Trophoblast cell (in vitro differentiated cells and primary cell): ENCODE measurements around the gene DCC. TPM values are rescaled to one million over a fixed set of nuclear protein-coding genes. Genes with fewer than 3 reads are reported as not detected.
A peak's percentile ranks its signal among the peaks of the same experiment; 100 is the strongest.

Experiments
- DNase-seq, 2 donors: peaks; one replicate each; pipeline ENCODE4 v3.0.0-alpha.2; 2016
- H2AFZ ChIP-seq: 2 replicates; pipeline ENCODE4 v1.6.1; 2013; ENCODE audit warnings: low read length, moderate library complexity, mild to moderate bottlenecking; ENCODE audit not compliant: insufficient read depth, poor library complexity
- H2AK5ac ChIP-seq: 2 replicates; pipeline ENCODE4 v1.6.1; 2013; ENCODE audit warnings: mild to moderate bottlenecking, low read length
- H2BK120ac ChIP-seq: 2 replicates; pipeline ENCODE4 v1.6.1; 2013; ENCODE audit warnings: low read length, mild to moderate bottlenecking, moderate library complexity; ENCODE audit not compliant: insufficient read depth, poor library complexity
- H2BK12ac ChIP-seq: 2 replicates; pipeline ENCODE4 v1.6.1; 2013; ENCODE audit warnings: mild to moderate bottlenecking, low read length, moderate library complexity
- H2BK5ac ChIP-seq: 2 replicates; pipeline ENCODE4 v1.6.1; 2013; ENCODE audit warnings: low read length, low read depth, moderate library complexity, mild to moderate bottlenecking; ENCODE audit not compliant: poor library complexity
- H3K14ac ChIP-seq: 2 replicates; pipeline ENCODE4 v1.6.1; 2013; ENCODE audit warnings: mild to moderate bottlenecking, low read length
- H3K18ac ChIP-seq: 2 replicates; pipeline ENCODE4 v1.6.1; 2013; ENCODE audit warnings: mild to moderate bottlenecking, low read length
- H3K23ac ChIP-seq: 2 replicates; pipeline ENCODE4 v1.6.1; 2013; ENCODE audit warnings: low read length
- H3K27ac ChIP-seq: 2 replicates; pipeline ENCODE4 v1.5.1; 2013; ENCODE audit warnings: low read depth, mild to moderate bottlenecking, inconsistent platforms, low read length, moderate library complexity
- H3K27me3 ChIP-seq: 2 replicates; pipeline ENCODE4 v1.6.1; 2013; ENCODE audit warnings: inconsistent platforms, mild to moderate bottlenecking, low read length, moderate library complexity; ENCODE audit not compliant: insufficient read depth
- H3K36me3 ChIP-seq, 2 experiments: 1 replicate in 1 of 2; 2 replicates in 1 of 2; pipeline ENCODE4 v1.6.1; 2013; ENCODE audit warnings: low read length in 2 of 2, mild to moderate bottlenecking in 2 of 2, moderate library complexity in 1 of 2; ENCODE audit not compliant: insufficient read depth in 2 of 2, control insufficient read depth in 1 of 2
- H3K4ac ChIP-seq: 2 replicates; pipeline ENCODE4 v1.6.1; 2013; ENCODE audit warnings: low read depth, mild to moderate bottlenecking, low read length, moderate library complexity
- H3K4me1 ChIP-seq, 2 experiments: 1 replicate in 1 of 2; 2 replicates in 1 of 2; pipeline ENCODE4 v1.6.1; 2013; ENCODE audit warnings: low read length in 2 of 2, mild to moderate bottlenecking in 2 of 2, moderate library complexity in 1 of 2; ENCODE audit not compliant: insufficient read depth in 2 of 2, control insufficient read depth in 1 of 2
- H3K4me2 ChIP-seq: 2 replicates; pipeline ENCODE4 v1.6.1; 2013; ENCODE audit warnings: inconsistent platforms, mild to moderate bottlenecking, low read length, moderate library complexity
- H3K4me3 ChIP-seq: 2 replicates; pipeline ENCODE4 v1.5.1; 2013; ENCODE audit warnings: mild to moderate bottlenecking, low read depth, low read length, inconsistent platforms
- H3K79me1 ChIP-seq: one replicate; pipeline ENCODE4 v1.6.1; 2013; ENCODE audit warnings: low read length
- H3K79me2 ChIP-seq: 2 replicates; pipeline ENCODE4 v1.6.1; 2013; ENCODE audit warnings: low read length, mild to moderate bottlenecking; ENCODE audit not compliant: control insufficient read depth, insufficient read depth, poor library complexity
- H3K9ac ChIP-seq: 2 replicates; pipeline ENCODE4 v1.6.1; 2013; ENCODE audit warnings: mild to moderate bottlenecking, low read length
- H3K9me3 ChIP-seq: 2 replicates; pipeline ENCODE4 v1.6.1; 2013; ENCODE audit warnings: low read depth, mild to moderate bottlenecking, control low read depth, inconsistent platforms, low read length; ENCODE audit not compliant: insufficient read depth
- H4K12ac ChIP-seq: 2 replicates; pipeline ENCODE4 v1.6.1; 2013; ENCODE audit warnings: low read depth, mild to moderate bottlenecking, low read length, moderate library complexity
- H4K8ac ChIP-seq: 2 replicates; pipeline ENCODE4 v1.6.1; 2013; ENCODE audit warnings: low read depth, mild to moderate bottlenecking, low read length, moderate library complexity
- H4K91ac ChIP-seq: one replicate; pipeline ENCODE4 v1.6.1; 2013; ENCODE audit warnings: low read depth, mild to moderate bottlenecking, low read length, moderate library complexity
- WGBS: extraction: QIAGEN DNeasy Blood & Tissue Kit; methylation state at CpG from one replicate; pipeline ENCODE4 v1.1.7; 2013; ENCODE audit warnings: missing lambda C conversion rate; ENCODE audit not compliant: insufficient read length, insufficient coverage; ENCODE audit errors: extremely low coverage; 5-methylcytosine and 5-hydroxymethylcytosine counted together
- polyA plus RNA-seq: library from polyadenylated mRNA; stranded (reverse); fragments of 200-250 nt; gene quantifications from 2 replicates; pipeline ENCODE4 v1.2.3, GENCODE V29; 2013

DCC gene, protein sequence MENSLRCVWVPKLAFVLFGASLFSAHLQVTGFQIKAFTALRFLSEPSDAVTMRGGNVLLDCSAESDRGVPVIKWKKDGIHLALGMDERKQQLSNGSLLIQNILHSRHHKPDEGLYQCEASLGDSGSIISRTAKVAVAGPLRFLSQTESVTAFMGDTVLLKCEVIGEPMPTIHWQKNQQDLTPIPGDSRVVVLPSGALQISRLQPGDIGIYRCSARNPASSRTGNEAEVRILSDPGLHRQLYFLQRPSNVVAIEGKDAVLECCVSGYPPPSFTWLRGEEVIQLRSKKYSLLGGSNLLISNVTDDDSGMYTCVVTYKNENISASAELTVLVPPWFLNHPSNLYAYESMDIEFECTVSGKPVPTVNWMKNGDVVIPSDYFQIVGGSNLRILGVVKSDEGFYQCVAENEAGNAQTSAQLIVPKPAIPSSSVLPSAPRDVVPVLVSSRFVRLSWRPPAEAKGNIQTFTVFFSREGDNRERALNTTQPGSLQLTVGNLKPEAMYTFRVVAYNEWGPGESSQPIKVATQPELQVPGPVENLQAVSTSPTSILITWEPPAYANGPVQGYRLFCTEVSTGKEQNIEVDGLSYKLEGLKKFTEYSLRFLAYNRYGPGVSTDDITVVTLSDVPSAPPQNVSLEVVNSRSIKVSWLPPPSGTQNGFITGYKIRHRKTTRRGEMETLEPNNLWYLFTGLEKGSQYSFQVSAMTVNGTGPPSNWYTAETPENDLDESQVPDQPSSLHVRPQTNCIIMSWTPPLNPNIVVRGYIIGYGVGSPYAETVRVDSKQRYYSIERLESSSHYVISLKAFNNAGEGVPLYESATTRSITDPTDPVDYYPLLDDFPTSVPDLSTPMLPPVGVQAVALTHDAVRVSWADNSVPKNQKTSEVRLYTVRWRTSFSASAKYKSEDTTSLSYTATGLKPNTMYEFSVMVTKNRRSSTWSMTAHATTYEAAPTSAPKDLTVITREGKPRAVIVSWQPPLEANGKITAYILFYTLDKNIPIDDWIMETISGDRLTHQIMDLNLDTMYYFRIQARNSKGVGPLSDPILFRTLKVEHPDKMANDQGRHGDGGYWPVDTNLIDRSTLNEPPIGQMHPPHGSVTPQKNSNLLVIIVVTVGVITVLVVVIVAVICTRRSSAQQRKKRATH (N-terminal part only)
- 0.11 and 0.19 TPM in 2 replicates for polyA plus RNA-seq

DNA sequence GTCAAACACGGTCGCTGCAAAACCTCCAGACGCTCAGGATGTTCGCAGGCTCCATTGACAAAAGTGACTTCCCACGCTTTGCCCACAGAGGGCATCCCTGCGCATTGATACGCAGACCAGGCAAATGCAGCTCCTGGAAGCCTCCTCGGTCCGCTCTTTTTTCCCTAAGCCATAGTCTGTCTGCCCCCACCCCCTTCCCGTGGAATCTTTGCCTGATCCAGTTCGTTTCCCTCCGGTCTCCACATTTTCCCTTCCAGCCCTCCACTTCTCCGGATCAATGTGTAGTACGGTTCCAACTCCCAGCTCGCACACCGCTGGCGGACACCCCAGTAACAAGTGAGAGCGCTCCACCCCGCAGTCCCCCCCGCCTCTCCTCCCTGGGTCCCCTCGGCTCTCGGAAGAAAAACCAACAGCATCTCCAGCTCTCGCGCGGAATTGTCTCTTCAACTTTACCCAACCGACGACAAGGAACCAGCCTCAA lies at the start of gene DCC:
Gene DCC, plus strand, starts transcription at position 307 of the 481 bp plus-strand sequence. CDS start 591 bp downstream, outside the sequence.
- no peak within 1 kb of the TSS for H3K23ac ChIP-seq
- H3K4me3 ChIP-seq: peak within 1 kb of the TSS; percentile 19
- no peaks in the 10 kb centered on the region for H3K79me1 ChIP-seq
- no peak for DNase-seq
- H4K8ac ChIP-seq: no peak within 1 kb of the TSS
- no peak within 1 kb of the TSS for H3K4ac ChIP-seq
- no CpG with 5 or more reads among the region's 27 CpGs for WGBS
- peaks cover 28% of the 10 kb centered on the region for H3K27me3 ChIP-seq
- no peak within 1 kb of the TSS for H3K27ac ChIP-seq
- no peak within 1 kb of the TSS for H3K9ac ChIP-seq
- no peak within 1 kb of the TSS for H2BK5ac ChIP-seq
- no peak within 1 kb of the TSS for H3K14ac ChIP-seq
- no peak within 1 kb of the TSS for H2AFZ ChIP-seq
- H3K9me3 ChIP-seq: peaks cover 3% of the 10 kb centered on the region
- H4K12ac ChIP-seq: no peak within 1 kb of the TSS
- H3K79me2 ChIP-seq: no peaks in the 10 kb centered on the region
- H3K4me2 ChIP-seq: peak within 1 kb of the TSS; percentile 67
- H3K36me3 ChIP-seq: no peaks in the 10 kb centered on the region
- no peak within 1 kb of the TSS for H2BK120ac ChIP-seq
- no peak within 1 kb of the TSS for H2AK5ac ChIP-seq
- no peak within 1 kb of the TSS for H4K91ac ChIP-seq
- peaks cover 6 to 7% of the 10 kb centered on the region in 2 experiments for H3K4me1 ChIP-seq
- H3K18ac ChIP-seq: no peak within 1 kb of the TSS
- no peak within 1 kb of the TSS for H2BK12ac ChIP-seq

DNA sequence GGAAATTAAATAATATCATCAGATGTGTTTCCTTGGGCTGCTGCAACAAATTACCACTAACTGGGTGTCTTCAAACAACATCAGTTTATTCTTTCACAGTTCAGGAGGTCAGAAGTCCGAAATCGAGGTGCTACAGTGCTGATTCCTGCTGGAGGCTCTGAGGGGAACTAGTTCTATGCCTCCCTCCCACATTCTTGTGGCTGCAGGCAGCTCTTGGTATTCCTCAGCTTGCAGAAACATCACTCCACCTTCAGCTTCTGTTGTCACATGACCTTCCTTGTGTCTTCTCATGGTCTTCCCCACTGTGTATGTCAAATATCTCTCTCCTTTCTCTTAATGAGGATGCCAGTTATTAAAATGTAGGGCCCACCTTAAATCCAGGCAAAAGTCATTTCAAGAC lies 29.3 kb upstream of the DCC start:
- Histone ChIP-seq H3K4me2 (no peak overlapping the region), H2AFZ (no peak overlapping the region)
- no CpG with 5 or more reads among the region's 2 CpGs for WGBS

DNA sequence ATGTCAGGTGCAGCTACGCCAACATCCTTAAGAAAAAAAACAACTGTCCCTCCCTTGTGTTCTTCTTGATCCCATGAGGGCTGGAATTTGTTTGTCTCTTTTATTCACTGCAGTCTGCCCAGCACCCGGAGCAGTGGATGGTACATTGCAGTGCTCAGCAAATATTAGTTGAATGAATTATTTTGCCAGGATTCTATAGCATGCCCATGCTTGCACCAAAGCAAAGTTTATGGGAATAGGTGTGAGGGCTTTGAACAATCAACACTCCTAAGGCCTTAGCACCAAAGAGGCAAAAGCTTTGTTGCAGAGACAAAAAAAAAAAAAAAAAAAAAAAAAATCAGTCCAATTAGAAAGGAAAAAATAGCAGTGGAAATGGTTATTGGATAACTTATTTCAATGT lies 28.7 kb upstream of the DCC start:
- Histone ChIP-seq H3K36me3 (no peaks in the 10 kb centered on the region), H3K4ac (no peak overlapping the region), H3K4me2 (no peak overlapping the region), H3K4me1 (no peaks in the 10 kb centered on the region), H3K79me2 (no peaks in the 10 kb centered on the region), H2BK120ac (no peak overlapping the region), H3K79me1 (no peaks in the 10 kb centered on the region), H3K23ac (no peak overlapping the region), H3K27ac (no peak overlapping the region), H2AK5ac (no peak overlapping the region), H3K9me3 (no peaks in the 10 kb centered on the region), H3K4me3 (no peak overlapping the region), H3K9ac (no peak overlapping the region), H2BK5ac (no peak overlapping the region), H3K27me3 (no peaks in the 10 kb centered on the region), H4K91ac (no peak overlapping the region), H2BK12ac (no peak overlapping the region), H2AFZ (no peak overlapping the region), H4K8ac (no peak overlapping the region), H4K12ac (no peak overlapping the region), H3K18ac (no peak overlapping the region), H3K14ac (no peak overlapping the region)
- no CpG with 5 or more reads among the region's 2 CpGs for WGBS
- DNase-seq: no peak

More for the DNA sequence above, 29.3 kb upstream of the DCC start:
- H3K23ac ChIP-seq: no peak overlapping the region
- H3K14ac ChIP-seq: no peak overlapping the region
- H3K27ac ChIP-seq: no peak overlapping the region
- DNase-seq: no peak
- no peaks in the 10 kb centered on the region for H3K36me3 ChIP-seq
- H4K91ac ChIP-seq: no peak overlapping the region
- H3K4me1 ChIP-seq: no peaks in the 10 kb centered on the region
- no peak overlapping the region for H4K12ac ChIP-seq
- no peak overlapping the region for H2BK120ac ChIP-seq
- no peak overlapping the region for H2AK5ac ChIP-seq
- H3K79me1 ChIP-seq: no peaks in the 10 kb centered on the region
- no peaks in the 10 kb centered on the region for H3K27me3 ChIP-seq
- no peak overlapping the region for H3K4me3 ChIP-seq
- no peaks in the 10 kb centered on the region for H3K79me2 ChIP-seq
- H2BK12ac ChIP-seq: no peak overlapping the region
- H2BK5ac ChIP-seq: no peak overlapping the region
- H3K18ac ChIP-seq: no peak overlapping the region
- no peak overlapping the region for H3K9ac ChIP-seq
- no peak overlapping the region for H3K4ac ChIP-seq
- no peaks in the 10 kb centered on the region for H3K9me3 ChIP-seq
- H4K8ac ChIP-seq: no peak overlapping the region

DNA sequence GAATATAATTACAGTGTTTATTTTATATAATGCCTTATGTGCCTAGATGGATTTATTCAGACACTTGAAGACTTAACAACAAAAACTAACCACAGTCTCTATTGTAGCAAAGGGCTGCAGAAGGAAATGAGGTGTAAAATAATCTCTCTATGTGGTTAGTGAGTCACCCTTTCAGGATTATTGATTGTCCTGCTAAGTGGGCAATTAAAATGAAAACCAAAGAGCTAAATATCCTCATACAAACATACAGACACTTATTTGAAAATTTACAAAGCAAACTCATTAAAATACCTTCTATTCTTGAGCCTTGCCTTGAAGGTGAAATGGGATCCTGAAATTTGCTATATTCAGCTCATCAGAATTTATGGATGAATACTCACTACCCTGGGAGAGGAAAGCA lies 27.7 kb upstream of the DCC start:
- H3K4ac ChIP-seq: no peak overlapping the region
- H3K27me3 ChIP-seq: no peaks in the 10 kb centered on the region
- no peak for DNase-seq
- H3K4me1 ChIP-seq: no peaks in the 10 kb centered on the region
- H3K4me3 ChIP-seq: no peak overlapping the region
- no peak overlapping the region for H2BK5ac ChIP-seq
- H2AFZ ChIP-seq: no peak overlapping the region
- H3K79me1 ChIP-seq: no peaks in the 10 kb centered on the region
- no peak overlapping the region for H3K14ac ChIP-seq
- no peak overlapping the region for H3K4me2 ChIP-seq
- no peak overlapping the region for H3K9ac ChIP-seq
- no peak overlapping the region for H4K8ac ChIP-seq
- H3K36me3 ChIP-seq: no peaks in the 10 kb centered on the region
- H3K79me2 ChIP-seq: no peaks in the 10 kb centered on the region
- H3K9me3 ChIP-seq: no peaks in the 10 kb centered on the region
- no peak overlapping the region for H4K91ac ChIP-seq
- H2AK5ac ChIP-seq: no peak overlapping the region
- H3K18ac ChIP-seq: no peak overlapping the region
- no peak overlapping the region for H3K27ac ChIP-seq
- H4K12ac ChIP-seq: no peak overlapping the region
- H2BK120ac ChIP-seq: no peak overlapping the region
- no peak overlapping the region for H3K23ac ChIP-seq
- no peak overlapping the region for H2BK12ac ChIP-seq
